Activated CD8-positive, alpha-beta memory T cell treated with anti-CD3 and anti-CD28 coated beads for 36 hours (primary cell): ENCODE measurements around the gene SPCS1. TPM values are rescaled to one million over a fixed set of nuclear protein-coding genes. Genes with fewer than 3 reads are reported as not detected.
"Not testable (repeated sequence)": the region's sequence is repeated elsewhere in the genome, so short reads cannot be mapped to it uniquely, and the experiment has no call there.

Experiments used
- CTCF ChIA-PET: fragments of 350-600 bp; sonication (Branson Sonifier 250); formaldehyde crosslinking; loops from one replicate; lab custom pipeline; 2021; ENCODE audit warnings: antibody characterized with exemption; lab: Charles Lee
- POLR2A ChIA-PET: fragments of 350-600 bp; sonication (Branson Sonifier 250); formaldehyde crosslinking; loops from one replicate; lab custom pipeline; 2021; ENCODE audit warnings: antibody characterized with exemption; lab: Charles Lee
- total RNA-seq, 2 experiments: library from RNA; stranded (reverse); gene quantifications; one replicate each; pipeline ENCODE4 v1.2.3, GENCODE V29; 2021

The SPCS1 gene
- 100 to 1,000 TPM; 148 to 154 TPM for total RNA-seq

DNA sequence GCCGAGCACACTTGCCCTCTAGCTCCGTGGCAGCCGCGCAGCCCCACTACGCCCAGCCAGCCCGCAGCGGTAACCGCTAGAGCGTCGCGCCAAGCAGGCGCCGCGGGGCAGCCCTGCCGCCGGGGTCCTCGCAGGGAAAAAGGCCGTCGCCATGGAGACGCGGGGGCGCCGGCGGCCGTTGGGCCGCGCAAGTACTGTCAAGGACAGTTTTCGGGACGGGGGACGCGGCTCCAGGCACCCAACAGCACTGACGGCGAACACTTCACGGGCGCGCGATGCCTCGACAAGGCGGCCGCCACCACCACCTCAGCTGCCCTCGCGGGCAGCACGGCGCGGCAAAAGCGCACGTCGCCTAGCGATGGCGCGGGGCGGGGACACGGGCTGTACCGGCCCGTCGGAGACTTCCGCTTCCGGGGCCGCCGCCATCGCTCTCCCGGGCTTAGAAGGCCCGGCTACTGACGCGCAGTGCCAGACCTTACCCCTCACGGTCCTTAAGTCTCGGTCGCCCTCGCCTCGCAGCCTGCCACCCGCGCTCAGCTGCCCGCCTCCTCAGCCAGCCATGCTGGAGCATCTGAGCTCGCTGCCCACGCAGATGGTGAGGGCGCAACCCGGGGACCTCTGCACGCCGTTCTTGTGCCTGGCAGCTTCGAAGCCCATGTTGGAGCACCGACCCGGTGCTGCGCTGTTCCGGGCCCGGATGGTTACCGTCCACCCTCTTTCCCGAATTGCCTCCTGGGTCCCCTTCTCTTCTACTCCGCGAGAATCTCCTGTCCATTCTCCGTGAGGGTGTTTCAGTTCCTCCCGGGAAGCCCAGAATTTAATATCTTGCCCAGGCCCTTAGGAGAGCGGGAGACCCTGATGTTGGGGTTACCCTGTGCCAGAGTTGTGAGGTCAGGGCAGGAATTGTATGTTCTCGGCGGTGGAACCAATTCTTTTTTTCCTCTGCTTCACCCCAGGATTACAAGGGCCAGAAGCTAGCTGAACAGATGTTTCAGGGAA, at the start of gene SPCS1, which contains the start of gene GLT8D1:
SPCS1 (plus strand) TSS at position 419 of the 999 bp plus-strand sequence; CDS start at position 560, 141 bp downstream.
GLT8D1 (minus strand) TSS at position 104 of the 999 bp plus-strand sequence. CDS start 5,331 bp downstream, outside the sequence.
- ChIA-PET CTCF (interaction anchor here (0.6 to 1.0 kb wide), 3 partner anchors 25 to 473 kb away, joined by 3 read pairs; no protein-coding TSS in a partner anchor), POLR2A (interaction anchor here (0.5 to 1.3 kb wide), 7 partner anchors 13 to 192 kb away, joined by 3 to 7 read pairs (median 3); partner anchors contain the start of genes PBRM1, STIMATE and UQCC5)

GRCh38 chr3:52660046-52660445, 45.9 kb upstream of the SPCS1 start:
- POLR2A ChIA-PET: no interaction called here
- CTCF ChIA-PET: no interaction called here

- ChIA-PET CTCF (interaction anchor here (1.1 kb wide), 1 partner anchor 133 kb away, joined by 3 read pairs; no protein-coding TSS in a partner anchor), POLR2A (no interaction called here)
Observed at GRCh38 chr3:52663098-52663497, 42.8 kb upstream of the SPCS1 start.

GRCh38 chr3:52670621-52671521, 35.0 kb upstream of the SPCS1 start:
- ChIA-PET CTCF (interaction anchor here (1.5 kb wide), 1 partner anchor 12 kb away, joined by 12 read pairs; no protein-coding TSS in a partner anchor), POLR2A (interaction anchor here (1.3 kb wide), 2 partner anchors 11 to 14 kb away, joined by 6 to 8 read pairs; partner anchors contain the start of genes GNL3 and PBRM1)

GRCh38 chr3:52671676-52672075, 34.2 kb upstream of the SPCS1 start:
- CTCF ChIA-PET: interaction anchor here (0.6 to 1.5 kb wide), 2 partner anchors 12 to 62 kb away, joined by 3 to 12 read pairs; no protein-coding TSS in a partner anchor
- POLR2A ChIA-PET: interaction anchor here (1.3 kb wide), 2 partner anchors 11 to 13 kb away, joined by 6 to 8 read pairs; partner anchors contain the start of genes GNL3 and PBRM1

- POLR2A ChIA-PET, CTCF ChIA-PET: not testable (repeated sequence)
Observed at GRCh38 chr3:52676201-52676600, 29.7 kb upstream of the SPCS1 start.

- CTCF ChIA-PET: interaction anchor here (0.6 kb wide), 1 partner anchor 402 kb away, joined by 4 read pairs; no protein-coding TSS in a partner anchor
- POLR2A ChIA-PET: interaction anchor here (0.6 kb wide), 1 partner anchor 753 kb away, joined by 4 read pairs; no protein-coding TSS in a partner anchor
Observed at GRCh38 chr3:52678265-52679198, 27.4 kb upstream of the SPCS1 start.

DNA sequence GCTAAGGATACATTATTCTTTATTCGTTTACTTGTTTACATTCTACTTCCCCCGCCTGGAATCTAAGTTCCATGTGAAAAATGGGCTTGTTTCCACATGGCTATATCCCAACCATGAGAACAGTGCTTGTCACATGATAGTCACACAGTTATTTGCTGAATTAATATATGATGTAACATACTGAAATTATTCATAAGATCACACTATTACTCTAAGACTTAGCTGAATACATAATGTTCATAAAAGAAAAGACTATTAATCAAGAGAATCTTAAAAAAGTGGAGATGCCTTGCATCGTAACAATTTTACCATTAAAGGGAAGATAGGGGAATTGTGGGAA, 26.7 kb upstream of the SPCS1 start:
- CTCF ChIA-PET: interaction anchor here (0.6 kb wide), 1 partner anchor 358 kb away, joined by 5 read pairs; no protein-coding TSS in a partner anchor

DNA sequence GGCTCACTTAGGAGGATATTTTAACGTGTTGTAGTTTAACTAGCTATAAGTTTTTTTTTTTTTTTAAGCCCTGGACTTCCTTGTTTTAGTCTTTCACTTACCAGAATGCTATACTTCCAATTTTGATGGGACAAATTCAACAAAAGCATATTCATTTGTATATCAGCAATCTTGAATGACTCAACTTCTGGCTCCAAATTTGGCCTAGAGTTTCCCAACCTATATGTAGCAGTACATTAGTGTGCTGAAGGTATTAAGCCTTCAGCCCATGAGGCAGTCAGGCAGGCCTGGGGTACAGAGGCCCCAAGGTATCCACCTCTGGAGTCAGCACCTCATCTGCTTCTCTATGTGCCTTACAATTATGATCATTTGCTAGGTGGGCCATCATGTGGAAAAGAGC, 26.1 kb upstream of the SPCS1 start:
- ChIA-PET CTCF (interaction anchor here (0.6 kb wide), 1 partner anchor 359 kb away, joined by 5 read pairs; no protein-coding TSS in a partner anchor), POLR2A (no interaction called here)

More for the DNA sequence above, 26.7 kb upstream of the SPCS1 start:
- POLR2A ChIA-PET: no interaction called here

- POLR2A ChIA-PET: no interaction called here
- CTCF ChIA-PET: interaction anchor here (1.0 to 3.0 kb wide), 2 partner anchors 11 to 24 kb away, joined by 3 to 12 read pairs; partner anchors contain the start of genes GLT8D1 and SPCS1
Observed at GRCh38 chr3:52681596-52681995, 24.3 kb upstream of the SPCS1 start.

- POLR2A ChIA-PET: interaction anchor here (0.6 kb wide), 1 partner anchor 11 kb away, joined by 6 read pairs; no protein-coding TSS in a partner anchor
- CTCF ChIA-PET: interaction anchor here (3.0 kb wide), 1 partner anchor 11 kb away, joined by 12 read pairs; no protein-coding TSS in a partner anchor
Observed at GRCh38 chr3:52682016-52682415, 23.9 kb upstream of the SPCS1 start.

DNA sequence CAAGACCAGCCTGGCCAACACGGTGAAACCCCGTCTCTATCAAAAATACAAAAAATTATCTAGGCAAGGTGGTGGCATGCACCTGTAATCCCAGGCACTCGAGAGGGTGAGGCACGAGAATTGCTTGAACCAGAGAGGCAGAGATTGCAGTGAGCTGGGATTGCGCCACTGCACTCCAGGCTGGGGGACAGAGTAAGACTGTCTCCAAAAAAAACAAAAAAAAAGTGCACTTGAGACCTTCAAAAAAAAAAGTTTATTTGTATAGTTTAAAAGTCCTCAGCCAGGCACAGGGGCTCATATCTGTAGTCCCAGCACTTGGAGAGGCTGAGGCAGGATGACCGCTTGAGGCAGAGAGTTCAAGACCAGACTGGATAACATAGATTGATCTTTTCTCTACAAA, 22.3 kb upstream of the SPCS1 start:
- CTCF ChIA-PET: interaction anchor here (0.7 to 3.0 kb wide), 2 partner anchors 13 to 205 kb away, joined by 4 to 12 read pairs; no protein-coding TSS in a partner anchor
- POLR2A ChIA-PET: interaction anchor here (0.6 to 0.7 kb wide), 2 partner anchors 9 to 147 kb away, joined by 3 read pairs; partner anchors contain the start of gene UQCC5

GRCh38 chr3:52684184-52684583, 21.7 kb upstream of the SPCS1 start:
- CTCF ChIA-PET: interaction anchor here (0.7 to 3.0 kb wide), 2 partner anchors 13 to 206 kb away, joined by 4 to 12 read pairs; no protein-coding TSS in a partner anchor

GRCh38 chr3:52685285-52685708, 20.6 kb upstream of the SPCS1 start:
- ChIA-PET POLR2A (interaction anchor here (1.2 to 1.8 kb wide), 2 partner anchors 14 to 21 kb away, joined by 3 to 8 read pairs; no protein-coding TSS in a partner anchor), CTCF (no interaction called here)

More at GRCh38 chr3:52684184-52684583, 21.7 kb upstream of the SPCS1 start:
- POLR2A ChIA-PET: interaction anchor here (0.6 to 1.8 kb wide), 2 partner anchors 13 to 148 kb away, joined by 3 to 8 read pairs; partner anchors contain the start of gene UQCC5

- ChIA-PET POLR2A (interaction anchor here (1.2 to 1.8 kb wide), 2 partner anchors 15 to 20 kb away, joined by 3 to 8 read pairs; no protein-coding TSS in a partner anchor), CTCF (interaction anchor here (0.5 kb wide), 1 partner anchor 44 kb away, joined by 3 read pairs; no protein-coding TSS in a partner anchor)
Observed at GRCh38 chr3:52685709-52686691, 19.9 kb upstream of the SPCS1 start, which contains the start of the genes GNL3 and PBRM1. GNL3 (plus strand) TSS chr3:52686032; CDS start chr3:52686093, 61 bp downstream. PBRM1 (minus strand) TSS chr3:52685913.
